Endothelial cell of umbilical vein (primary cell): ENCODE data around the gene ERCC1. TPM values are rescaled to one million over a fixed set of nuclear protein-coding genes. Genes with fewer than 3 reads are reported as not detected.

ENCODE experiments used
- BruUV-seq: library from RNA; stranded (reverse); fragments of 400-500 nt; replicated peaks from 2 replicates; lab custom pipeline; 2021; lab: Mats Ljungman, UMichigan
- CTCF ChIA-PET: fragments of 300-600, 350-600 bp; sonication (Branson Sonifier 250); formaldehyde crosslinking; loops from one replicate; lab custom pipeline; 2021; ENCODE audit warnings: antibody characterized with exemption, inconsistent platforms; lab: Charles Lee
- POLR2A ChIA-PET: fragments of 300-600, 350-600 bp; sonication (Branson Sonifier 250); formaldehyde crosslinking; loops from one replicate; lab custom pipeline; 2021; ENCODE audit warnings: antibody characterized with exemption, inconsistent platforms; lab: Charles Lee
- DNase-seq: peaks from one replicate; pipeline ENCODE4 v3.0.0-alpha.2; 2011; ENCODE audit warnings: low read depth, low spot score
- FAIRE-seq: peaks from 2 replicates; lab custom pipeline; 2011; peaks lifted over from hg19 to GRCh38; lab: Jason Lieb, UNC
- H2AFZ ChIP-seq: 2 replicates; pipeline ENCODE4 v1.6.0; 2012; ENCODE audit warnings: low read depth, low read length, control low read depth, inconsistent platforms
- H3K27ac ChIP-seq: 2 replicates; pipeline ENCODE4 v1.5.1; 2011; ENCODE audit warnings: low read depth, mild to moderate bottlenecking, control low read depth, low read length, moderate library complexity; ENCODE audit not compliant: insufficient read depth
- H3K27me3 ChIP-seq, 2 experiments: 2 replicates each; pipeline versions ENCODE4 v1.6.0 to v1.6.1; 2011; ENCODE audit warnings: low read length in 2 of 2, mixed read lengths in 1 of 2; ENCODE audit not compliant: control insufficient read depth in 2 of 2, insufficient read depth in 2 of 2
- H3K36me3 ChIP-seq, 2 experiments: 2 replicates in 1 of 2; 3 replicates in 1 of 2; pipeline ENCODE4 v1.5.1; 2011; ENCODE audit warnings: low read length in 2 of 2, mild to moderate bottlenecking in 1 of 2, moderate library complexity in 1 of 2; ENCODE audit not compliant: control insufficient read depth in 2 of 2, insufficient read depth in 2 of 2; ENCODE audit errors: extremely low read depth in 1 of 2
- H3K4me1 ChIP-seq: 3 replicates; pipeline ENCODE4 v1.5.1; 2011; ENCODE audit warnings: mild to moderate bottlenecking, low read length; ENCODE audit not compliant: control insufficient read depth, insufficient read depth; ENCODE audit errors: extremely low read depth
- H3K4me2 ChIP-seq: 2 replicates; pipeline ENCODE4 v1.6.1; 2011; ENCODE audit warnings: low read length, control low read depth, mixed read lengths; ENCODE audit not compliant: insufficient read depth
- H3K4me3 ChIP-seq, 3 experiments: fragments of 200-600 bp in 1 of 3; sonication (generic), shearing (Covaris generic) in 1 of 3; replicated peaks in 1 of 3; 2 replicates each; pipeline ENCODE4 v1.5.1; 2011 to 2016; ENCODE audit warnings: control low read depth in 3 of 3, low read length in 3 of 3, mild to moderate bottlenecking in 2 of 3, inconsistent platforms in 1 of 3, low read depth in 1 of 3, moderate library complexity in 1 of 3; ENCODE audit not compliant: insufficient read depth in 1 of 3
- H3K79me2 ChIP-seq: 2 replicates; pipeline ENCODE4 v1.6.0; 2012; ENCODE audit warnings: low read length, inconsistent platforms; ENCODE audit not compliant: control insufficient read depth, insufficient read depth
- H3K9ac ChIP-seq: replicated peaks from 2 replicates; pipeline ENCODE3; 2011; ENCODE audit warnings: low read length, control low read depth; ENCODE audit not compliant: insufficient read depth; ENCODE audit errors: extremely low read depth
- H3K9me1 ChIP-seq: replicated peaks from 3 replicates; pipeline ENCODE4 v1.6.0; 2011; ENCODE audit warnings: mild to moderate bottlenecking, low read length; ENCODE audit not compliant: control insufficient read depth, insufficient read depth; ENCODE audit errors: extremely low read depth
- H3K9me3 ChIP-seq: replicated peaks from 2 replicates; pipeline ENCODE4 v1.5.1; 2012; ENCODE audit warnings: low read length, inconsistent platforms; ENCODE audit not compliant: control insufficient read depth, insufficient read depth
- H4K20me1 ChIP-seq: replicated peaks from 2 replicates; pipeline ENCODE3; 2011; ENCODE audit warnings: mild to moderate bottlenecking, low read length; ENCODE audit not compliant: control insufficient read depth, insufficient read depth; ENCODE audit errors: extremely low read depth
- EZH2 ChIP-seq: IDR thresholded peaks from 2 replicates; pipeline ENCODE4 v1.6.1; 2012; ENCODE audit warnings: borderline replicate concordance, low read depth, mild to moderate bottlenecking, moderate library complexity, low read length, inconsistent platforms; ENCODE audit not compliant: severe bottlenecking
- FOS ChIP-seq: IDR thresholded peaks from 2 replicates; pipeline ENCODE4 v1.6.1; 2011; ENCODE audit warnings: mild to moderate bottlenecking, low read length, moderate library complexity, borderline replicate concordance; ENCODE audit not compliant: insufficient read depth
- GATA2 ChIP-seq: IDR thresholded peaks from 2 replicates; pipeline ENCODE4 v1.7.0; 2011; ENCODE audit warnings: low read depth, mild to moderate bottlenecking, moderate library complexity, mixed read lengths, low read length; ENCODE audit not compliant: insufficient read length, insufficient read depth
- JUN ChIP-seq: IDR thresholded peaks from 2 replicates; pipeline ENCODE4 v1.6.1; 2011; ENCODE audit warnings: borderline replicate concordance, low read depth; ENCODE audit not compliant: insufficient read length, insufficient read depth
- MYC ChIP-seq: IDR thresholded peaks from one replicate; pipeline ENCODE4 v1.6.1; 2011; ENCODE audit warnings: mild to moderate bottlenecking, low read depth, low read length
- POLR2A ChIP-seq: IDR thresholded peaks from 2 replicates; pipeline ENCODE4 v1.6.1; 2012; ENCODE audit warnings: low read depth, mild to moderate bottlenecking, control low read depth, low read length
- POLR2AphosphoS5 ChIP-seq: IDR thresholded peaks from 2 replicates; pipeline ENCODE4 v1.6.1; 2012; ENCODE audit warnings: low read depth, mild to moderate bottlenecking, control low read depth, low read length, moderate library complexity; ENCODE audit not compliant: insufficient read depth
- dilution Hi-C: fragments of 300-500 bp; cut with MboI; formaldehyde crosslinking; loops from one replicate; pipeline ENCODE4 v1.15.0; 2019; ENCODE audit warnings: low sequenced_read_pairs; ENCODE audit not compliant: extremely low pct_ligation_motif_present
- intact Hi-C: fragments of 100-400 bp; cut with micrococcal nuclease; formaldehyde crosslinking; loops from one replicate; pipeline ENCODE4 v1.10.0; 2022
- polyA plus RNA-seq, 4 experiments: library from polyadenylated mRNA; depleted of rRNA in 3 of 4; stranded (reverse) in 3 of 4; unstranded in 1 of 4; fragments of >200 nt; gene quantifications; 2 replicates each; pipeline versions ENCODE4 v1.2.1 to v1.2.3, GENCODE V29; 2011 to 2012; ENCODE audit warnings: missing spikeins in 1 of 4
- total RNA-seq: library from RNA; stranded (reverse); gene quantifications from 2 replicates; pipeline ENCODE4 v1.2.3, GENCODE V29; 2021
- TF ChIP-seq, protein P1 (sequence below): IDR thresholded peaks from 2 replicates; pipeline ENCODE4 v1.6.1; 2011; ENCODE audit not compliant: insufficient read depth, insufficient read length
- TF ChIP-seq, protein P2 (sequence below), 2 donors: IDR thresholded peaks; 1 replicate in 1 of 2; 2 replicates in 1 of 2; pipeline ENCODE4 v1.5.1; 2011; ENCODE audit warnings: low read length in 2 of 2, mild to moderate bottlenecking in 2 of 2, moderate library complexity in 2 of 2, control low read depth in 1 of 2, inconsistent platforms in 1 of 2, low read depth in 1 of 2; ENCODE audit not compliant: insufficient read depth in 1 of 2; ENCODE audit errors: extremely low read depth in 1 of 2

The ERCC1 gene
- total and polyA plus RNA-seq, 2 donors (not counting 3 experiments of a cell fraction or from before 2014, with no cell fraction given) = 81.8 to 126 TPM

DNA sequence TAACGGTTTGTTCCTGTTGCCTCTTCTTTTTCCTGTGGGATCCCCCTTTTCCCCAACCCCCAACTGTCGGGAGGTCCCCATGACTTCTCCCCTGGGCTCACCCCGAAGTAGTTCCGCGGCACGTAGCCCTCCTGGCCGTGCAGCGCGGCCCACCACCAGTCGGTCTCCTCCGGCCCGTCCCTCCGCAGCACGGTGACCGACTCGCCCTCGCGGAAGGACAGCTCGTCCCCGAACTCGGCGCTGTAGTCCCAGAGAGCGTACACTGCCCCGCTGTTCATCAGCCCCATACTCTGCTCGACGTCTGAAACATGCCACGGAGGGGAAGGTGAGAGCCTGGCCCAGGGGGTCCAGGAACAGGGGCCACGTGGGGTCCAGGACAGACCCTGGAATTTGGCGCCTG is 41.3 kb downstream of the ERCC1 start:
- FAIRE-seq (no peak), DNase-seq (no peak)
- Histone ChIP-seq H3K4me1 (peaks cover 8% of the 10 kb centered on the region), H3K27me3 (peaks cover 0 to 3% of the 10 kb centered on the region in 2 experiments), H4K20me1 (no peaks in the 10 kb centered on the region), H3K36me3 (no peaks in the 10 kb centered on the region), H3K79me2 (no peaks in the 10 kb centered on the region), H3K9me1 (no peaks in the 10 kb centered on the region), H3K4me2 (no peak overlapping the region), H3K4me3 (no peak overlapping the region), H3K9me3 (no peaks in the 10 kb centered on the region), H2AFZ (no peak overlapping the region), H3K27ac (no peak overlapping the region), H3K9ac (no peak overlapping the region)
- dilution Hi-C loops (no loop called here), intact Hi-C loops (no loop called here)
- POLR2A ChIA-PET = no interaction called here
- BruUV-seq = no TSS peak
- TF ChIP-seq POLR2A (no peak), GATA2 (no peak), FOS (no peak), MYC (no peak), JUN (no peak), POLR2AphosphoS5 (no peak), EZH2 (no peak)
- TF ChIP-seq, protein P1, sequence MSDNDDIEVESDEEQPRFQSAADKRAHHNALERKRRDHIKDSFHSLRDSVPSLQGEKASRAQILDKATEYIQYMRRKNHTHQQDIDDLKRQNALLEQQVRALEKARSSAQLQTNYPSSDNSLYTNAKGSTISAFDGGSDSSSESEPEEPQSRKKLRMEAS = no peak
- TF ChIP-seq, protein P2, sequence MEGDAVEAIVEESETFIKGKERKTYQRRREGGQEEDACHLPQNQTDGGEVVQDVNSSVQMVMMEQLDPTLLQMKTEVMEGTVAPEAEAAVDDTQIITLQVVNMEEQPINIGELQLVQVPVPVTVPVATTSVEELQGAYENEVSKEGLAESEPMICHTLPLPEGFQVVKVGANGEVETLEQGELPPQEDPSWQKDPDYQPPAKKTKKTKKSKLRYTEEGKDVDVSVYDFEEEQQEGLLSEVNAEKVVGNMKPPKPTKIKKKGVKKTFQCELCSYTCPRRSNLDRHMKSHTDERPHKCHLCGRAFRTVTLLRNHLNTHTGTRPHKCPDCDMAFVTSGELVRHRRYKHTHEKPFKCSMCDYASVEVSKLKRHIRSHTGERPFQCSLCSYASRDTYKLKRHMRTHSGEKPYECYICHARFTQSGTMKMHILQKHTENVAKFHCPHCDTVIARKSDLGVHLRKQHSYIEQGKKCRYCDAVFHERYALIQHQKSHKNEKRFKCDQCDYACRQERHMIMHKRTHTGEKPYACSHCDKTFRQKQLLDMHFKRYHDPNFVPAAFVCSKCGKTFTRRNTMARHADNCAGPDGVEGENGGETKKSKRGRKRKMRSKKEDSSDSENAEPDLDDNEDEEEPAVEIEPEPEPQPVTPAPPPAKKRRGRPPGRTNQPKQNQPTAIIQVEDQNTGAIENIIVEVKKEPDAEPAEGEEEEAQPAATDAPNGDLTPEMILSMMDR (IDR thresholded peaks at IDR 0.05; ENCODE audit: extremely low read depth in 1 of 2, insufficient read depth in 1 of 2, low read depth in 1 of 2, low read length in 2 of 2) = no peak
- CTCF ChIA-PET = no interaction called here
